ENCODE data around the gene MYO5C.
"Not testable (repeated sequence)": the region's sequence is repeated elsewhere in the genome, so short reads cannot be mapped to it uniquely, and the experiment has no call there.

MYO5C gene

DNA sequence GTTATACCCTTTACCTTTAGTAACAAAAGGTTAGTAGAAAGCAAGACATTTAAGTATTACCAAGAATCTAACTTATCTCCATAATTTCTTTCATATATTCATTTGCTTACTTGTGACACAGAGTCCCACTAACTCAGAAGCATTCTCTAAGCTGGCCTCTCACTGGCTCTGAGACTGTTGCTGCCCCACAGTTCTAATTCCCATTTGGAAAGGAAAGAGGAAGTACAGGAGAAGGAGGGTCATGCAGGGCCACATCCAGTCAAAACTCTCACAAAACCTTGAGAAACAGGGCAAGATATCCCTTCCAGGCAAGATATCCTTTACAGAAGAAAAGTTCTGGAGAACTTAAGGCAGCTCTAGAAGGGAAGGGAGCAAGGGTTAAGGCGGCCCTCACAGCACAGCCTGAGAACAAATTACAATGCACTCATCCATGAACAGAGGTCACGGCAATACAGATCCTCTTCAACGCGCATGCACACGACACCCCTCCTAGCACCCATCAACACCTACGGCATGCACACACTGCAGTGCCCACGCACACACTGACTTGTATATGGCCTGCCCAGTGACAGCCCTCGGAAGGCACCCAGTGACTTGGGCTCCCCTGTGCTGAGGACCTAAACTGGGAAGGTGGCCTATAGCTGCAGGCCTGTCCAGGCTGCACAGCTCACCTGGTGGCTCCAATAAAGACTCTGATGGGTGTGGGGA lies 13.0 kb upstream of the MYO5C start:
- no peak for DNase-seq (ENCODE audit: low read depth in 2 of 2)

DNA sequence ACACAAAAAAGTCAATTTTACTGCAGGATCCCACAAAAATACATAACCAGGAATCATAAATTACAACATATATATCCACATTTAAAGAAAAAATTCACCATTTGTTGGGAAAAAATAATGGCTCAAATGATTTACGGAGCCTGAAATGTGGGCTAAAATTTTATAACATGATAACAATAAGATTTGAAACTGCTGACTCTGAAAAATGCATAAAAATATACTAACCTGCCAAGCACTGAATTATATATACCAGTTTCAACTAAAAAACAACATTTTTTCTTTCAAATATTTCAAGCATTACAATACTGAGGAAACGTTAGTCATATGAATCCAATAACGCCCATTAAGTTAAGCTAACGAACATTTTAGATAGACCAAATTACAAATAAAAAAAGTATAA lies 12.2 kb upstream of the MYO5C start:
- no peak for DNase-seq (ENCODE audit: low read depth in 2 of 2)

DNA sequence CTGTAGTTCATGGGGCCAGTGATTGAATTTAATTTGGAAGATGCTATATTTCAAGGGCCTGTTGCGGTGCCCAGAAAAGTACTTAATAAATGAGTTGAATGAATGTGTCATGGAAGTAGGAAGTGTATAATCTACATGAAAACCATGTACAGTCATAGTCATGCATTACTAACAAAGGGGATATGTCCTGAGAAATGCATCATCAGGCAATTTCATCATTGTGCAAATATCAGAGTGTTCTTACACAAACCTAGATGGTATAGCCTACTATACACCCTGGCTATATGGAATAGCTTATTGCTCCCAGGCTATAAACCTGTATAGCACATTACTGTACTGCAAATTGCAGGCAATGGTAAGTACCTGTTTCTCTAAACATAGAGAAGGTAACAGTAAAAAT lies 10.7 kb upstream of the MYO5C start:
- DNase-seq (ENCODE audit: low read depth in 2 of 2) = peak in 1 of 2 experiments; percentile 2

DNA sequence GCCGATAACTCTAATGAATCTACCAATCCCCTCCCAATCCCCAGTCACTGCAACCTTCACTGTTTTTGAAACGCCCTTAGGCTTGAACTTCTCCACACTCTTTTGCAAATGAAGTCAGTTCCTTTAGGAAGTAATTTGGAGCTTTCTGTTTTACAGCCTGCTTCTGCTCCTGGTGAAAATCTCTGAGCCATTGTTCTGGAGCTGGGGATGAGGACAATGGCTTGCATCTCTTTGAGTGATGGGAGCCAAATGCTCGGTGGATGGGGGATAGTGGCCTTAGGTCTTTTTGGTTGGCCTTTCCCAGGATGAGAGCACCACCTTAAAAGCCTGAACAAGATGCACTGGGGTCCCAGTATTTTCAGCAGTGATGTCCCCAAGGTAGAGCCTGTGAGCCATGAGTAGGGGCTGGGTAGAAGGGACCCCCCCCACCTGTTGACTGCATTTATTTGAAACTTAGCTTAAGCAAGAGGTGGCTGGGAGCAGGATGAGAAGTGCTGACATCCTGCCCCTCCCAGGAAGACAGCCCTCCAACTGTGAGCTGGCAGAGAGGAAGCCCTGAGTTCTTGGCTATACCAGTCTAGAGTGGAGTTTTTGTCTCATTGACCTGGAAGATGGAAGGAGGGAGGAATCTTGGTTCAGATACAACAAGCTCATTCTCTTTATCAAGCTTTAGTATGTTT lies 7.6 kb upstream of the MYO5C start:
- no peak for DNase-seq (ENCODE audit: low read depth in 2 of 2)

DNA sequence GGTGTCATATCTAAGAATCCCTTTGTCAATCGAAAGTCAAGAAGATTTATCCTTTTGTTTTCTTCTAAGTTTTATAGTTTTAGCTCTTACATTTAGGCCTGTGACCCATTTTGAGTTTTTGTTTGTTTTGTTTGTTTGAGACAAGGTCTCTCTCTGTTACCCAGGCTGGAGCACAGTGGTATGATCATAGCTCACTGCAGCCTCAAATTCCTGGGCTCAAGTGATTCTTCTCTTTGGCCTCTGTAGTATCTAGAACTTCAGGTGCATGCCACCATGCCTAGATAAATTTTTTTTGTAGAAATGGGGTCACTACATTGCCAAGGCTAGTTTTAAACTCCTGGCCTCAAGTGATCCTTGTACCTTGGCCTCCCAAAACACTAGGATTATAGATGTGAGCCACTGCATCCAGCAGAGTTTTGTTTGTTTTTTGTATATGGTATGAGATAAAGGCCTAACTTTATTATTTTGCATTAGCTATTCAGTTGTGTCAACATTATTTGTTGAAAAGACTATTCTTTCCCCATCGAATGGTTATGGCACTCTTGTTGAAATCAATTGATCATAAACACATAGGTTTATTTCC lies 5.8 kb upstream of the MYO5C start:
- no peak for DNase-seq (ENCODE audit: low read depth in 2 of 2)

DNA sequence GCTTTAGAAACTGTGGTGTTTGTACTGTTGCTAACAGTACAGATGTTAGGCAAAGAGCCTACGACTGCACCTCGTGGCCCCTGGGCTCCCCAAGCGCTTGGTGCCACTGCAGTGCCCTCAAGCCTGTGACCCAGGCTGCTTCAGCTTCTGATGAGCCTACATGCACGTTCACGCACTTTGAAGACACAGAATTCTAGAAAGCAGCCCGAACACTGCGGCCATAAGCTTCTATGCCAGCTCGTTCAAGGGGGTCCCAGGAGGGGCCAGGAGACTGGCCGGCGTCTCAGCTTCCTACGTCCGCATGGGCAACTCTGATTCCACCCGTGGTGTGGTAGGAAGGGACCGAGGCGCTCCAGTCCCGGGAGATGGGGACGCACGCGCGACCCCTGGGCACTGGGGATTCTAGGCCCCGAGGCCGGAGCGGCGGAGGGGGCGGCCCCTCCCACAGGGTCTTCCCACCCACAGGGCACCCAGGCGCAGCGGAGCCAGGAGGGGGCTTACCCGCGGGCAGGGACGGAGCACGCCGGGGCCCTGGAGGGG lies 653 bp downstream of the MYO5C start:
- no peak for DNase-seq (ENCODE audit: low read depth in 2 of 2)

DNA sequence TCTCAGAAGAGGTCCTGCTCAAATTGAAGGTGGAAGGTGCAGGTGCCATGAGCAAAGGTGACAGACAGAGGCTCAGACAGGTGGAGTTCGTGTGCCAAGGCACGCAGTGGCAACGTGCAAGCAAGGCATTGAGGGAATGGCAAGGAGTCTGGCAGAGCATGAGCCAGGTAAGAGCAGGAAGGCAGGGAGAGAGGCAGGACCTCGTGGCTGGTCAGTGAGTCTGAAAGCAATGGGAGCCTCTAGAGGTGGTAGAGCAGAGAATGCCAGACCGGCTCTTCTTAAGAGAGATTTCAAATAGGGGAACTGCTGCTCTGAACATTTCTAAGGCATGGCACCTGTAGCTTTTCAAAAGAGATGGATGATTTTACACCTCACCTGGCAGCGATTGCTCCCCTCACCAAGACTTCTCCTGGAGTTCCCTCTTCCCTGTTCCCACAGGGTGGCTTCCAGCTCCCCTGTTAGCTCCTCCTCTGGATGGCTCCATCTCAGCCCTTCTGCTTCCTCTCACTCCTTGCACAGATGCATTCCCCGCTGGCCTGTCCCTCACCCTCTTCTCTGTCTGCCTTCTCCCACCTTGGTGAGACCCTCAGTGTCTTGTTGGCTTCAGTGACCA lies 2.7 kb downstream of the MYO5C start:
- DNase-seq (ENCODE audit: low read depth in 2 of 2) = no peak

DNA sequence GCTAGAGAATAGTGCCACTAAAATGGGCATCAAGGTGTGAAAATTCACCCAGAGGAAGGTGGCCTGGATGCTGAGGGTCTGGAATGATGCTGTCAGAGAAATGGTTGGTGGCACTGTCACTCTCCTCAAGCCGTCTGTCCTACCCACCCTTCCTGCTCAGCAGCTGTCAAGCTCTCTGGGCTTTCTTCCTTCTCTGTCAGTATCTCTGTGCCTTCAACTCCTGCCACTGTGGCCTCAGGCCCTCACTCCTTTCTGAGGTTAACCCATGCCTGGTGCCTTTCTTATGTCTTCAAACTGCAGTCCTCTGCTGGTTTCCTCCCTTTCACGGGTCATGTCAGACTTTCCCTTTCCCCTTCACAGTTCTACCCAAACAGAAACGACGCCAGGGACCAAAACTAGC lies 4.4 kb downstream of the MYO5C start:
- no peak for DNase-seq (ENCODE audit: low read depth in 2 of 2)

DNA sequence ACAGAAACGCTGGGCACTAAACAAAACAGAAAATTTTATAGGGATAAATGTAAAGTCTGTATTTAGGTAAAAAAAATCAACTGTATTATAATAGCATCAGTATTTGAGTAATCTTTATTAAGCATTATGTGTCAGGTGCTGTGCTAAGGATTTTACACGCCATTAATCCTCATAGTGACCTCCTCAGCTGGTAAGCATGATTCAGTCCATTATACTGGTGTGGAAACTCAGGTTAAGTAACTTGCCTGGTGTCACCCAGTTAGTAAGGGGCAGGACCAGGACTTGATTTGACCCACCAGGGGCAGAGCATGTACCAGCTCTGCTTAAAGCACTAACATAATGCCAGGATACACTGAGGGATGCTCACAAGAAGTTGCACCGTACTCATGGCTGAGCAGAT lies 4.8 kb downstream of the MYO5C start:
- DNase-seq (ENCODE audit: low read depth in 2 of 2) = no peak

DNA sequence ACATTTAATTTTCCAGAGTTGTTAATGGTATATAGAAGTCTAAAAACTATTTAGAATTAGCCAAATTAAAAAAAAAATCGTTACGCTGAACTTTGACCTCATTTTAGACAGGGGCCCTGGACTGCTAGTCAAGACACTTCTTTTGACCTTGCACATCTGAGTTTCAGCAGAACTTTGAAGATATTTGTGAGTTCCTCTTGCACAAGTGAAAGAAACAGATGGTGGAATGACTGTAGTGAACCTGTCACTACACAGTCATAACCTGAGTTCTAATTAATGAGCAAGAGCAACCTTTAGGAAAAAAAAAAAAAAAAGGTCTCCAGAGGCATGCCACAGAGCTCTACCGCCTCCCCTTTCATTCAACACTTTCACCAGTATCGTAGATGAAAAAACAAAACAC lies 5.3 kb downstream of the MYO5C start:
- DNase-seq (ENCODE audit: low read depth in 2 of 2) = no peak

DNA sequence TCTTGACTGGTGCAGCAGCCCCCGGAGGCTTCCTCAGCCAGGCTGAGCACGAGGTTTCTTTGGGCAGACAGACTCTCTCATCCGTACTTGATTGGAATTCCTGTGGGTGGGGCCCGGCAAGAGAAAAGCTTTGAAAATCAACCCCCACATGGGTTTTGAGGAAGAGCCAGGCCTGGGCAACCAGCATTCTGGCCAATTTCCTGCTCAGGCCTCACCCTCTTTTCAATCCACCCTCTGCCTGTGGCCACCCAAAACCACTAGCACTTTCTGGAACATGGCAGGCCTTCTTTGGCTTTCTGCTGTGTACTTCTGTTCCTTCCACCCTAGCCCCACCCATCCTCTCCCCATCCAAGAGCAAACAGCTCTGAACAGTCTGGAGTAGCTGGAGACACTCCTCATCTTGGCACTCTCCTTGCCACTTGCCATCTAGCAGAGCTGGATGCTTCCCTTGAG lies 5.9 kb downstream of the MYO5C start:
- no peak for DNase-seq (ENCODE audit: low read depth in 2 of 2)

DNA sequence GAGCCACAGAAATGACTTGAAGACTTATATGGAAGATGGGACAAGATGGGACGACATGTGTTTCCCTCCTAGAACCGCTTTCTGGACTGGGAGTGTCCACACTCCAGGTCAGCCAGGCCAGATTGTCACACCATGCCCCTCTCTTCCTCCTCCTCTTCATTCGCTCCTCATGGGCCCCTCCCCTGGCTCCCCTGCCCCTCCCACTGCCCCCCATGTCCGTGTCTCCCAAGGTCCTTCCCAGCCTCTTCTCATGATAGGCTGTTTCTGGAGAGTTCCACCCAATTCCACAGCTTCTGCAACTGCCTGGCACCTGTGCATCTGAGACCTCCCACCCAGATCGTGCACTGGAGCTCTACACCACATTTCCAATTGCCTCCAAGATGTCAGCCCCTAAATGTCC lies 6.6 kb downstream of the MYO5C start:
- DNase-seq (ENCODE audit: low read depth in 2 of 2) = no peak

DNA sequence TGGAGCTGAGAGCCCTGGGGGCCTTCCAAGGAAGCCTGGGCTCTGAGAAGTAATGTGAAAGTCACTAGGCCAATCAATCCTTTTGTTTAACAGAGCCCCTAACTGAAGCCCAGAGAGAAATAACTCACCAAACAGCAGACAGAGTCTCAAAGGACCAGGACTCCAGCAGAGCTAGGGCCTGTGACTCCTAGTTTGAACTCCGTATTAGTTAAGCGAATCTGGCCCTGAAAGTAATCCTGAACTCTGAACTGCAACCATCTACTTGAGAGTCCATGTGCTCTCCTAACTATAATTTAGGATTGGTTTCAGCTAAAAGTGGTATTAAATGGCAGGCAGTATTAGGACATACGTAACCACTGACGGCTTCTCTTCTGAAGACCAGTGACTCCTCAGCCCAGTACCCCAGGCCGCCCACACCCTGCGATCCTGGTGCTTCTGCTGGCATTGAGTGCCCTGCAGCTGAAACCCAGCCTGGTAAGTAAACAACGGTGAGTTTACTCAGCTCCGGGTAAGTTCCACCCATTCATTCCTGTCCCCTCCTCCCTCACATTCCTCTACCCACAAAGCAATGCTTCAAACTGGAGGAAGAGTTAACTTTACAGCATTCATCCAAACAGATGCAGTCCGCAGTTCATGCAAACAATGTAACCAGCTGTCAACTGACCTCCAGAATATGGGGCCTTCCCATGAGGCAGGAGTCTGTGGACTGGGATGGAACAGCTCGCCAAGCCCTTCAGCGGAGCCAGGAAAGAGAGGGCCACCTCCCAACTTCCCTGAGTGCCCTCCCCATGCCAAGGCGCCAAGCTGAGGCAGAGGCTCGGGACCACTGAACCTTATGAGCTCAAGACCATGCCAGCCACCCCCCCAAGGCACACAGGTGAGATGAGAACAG lies 7.3 kb downstream of the MYO5C start:
- DNase-seq (ENCODE audit: low read depth in 2 of 2) = no peak

DNA sequence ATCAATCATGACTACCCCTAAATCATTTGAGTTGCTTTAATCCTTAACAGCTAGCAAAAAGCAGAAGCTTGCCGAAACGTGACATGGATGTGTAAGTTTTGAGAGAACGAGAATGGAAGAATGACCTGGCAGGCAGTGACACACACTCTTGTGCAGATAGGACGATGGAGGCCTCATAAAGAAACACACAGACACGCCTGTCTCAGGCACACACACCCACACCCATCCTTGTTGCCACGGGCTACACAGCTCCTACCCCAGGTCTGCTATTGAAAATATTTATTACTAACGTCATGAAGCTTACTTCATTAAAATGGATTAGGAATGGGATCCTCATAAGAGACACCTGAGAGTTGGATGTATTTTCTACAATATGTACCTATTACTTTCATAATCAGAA lies 8.5 kb downstream of the MYO5C start:
- no peak for DNase-seq (ENCODE audit: low read depth in 2 of 2)

DNA sequence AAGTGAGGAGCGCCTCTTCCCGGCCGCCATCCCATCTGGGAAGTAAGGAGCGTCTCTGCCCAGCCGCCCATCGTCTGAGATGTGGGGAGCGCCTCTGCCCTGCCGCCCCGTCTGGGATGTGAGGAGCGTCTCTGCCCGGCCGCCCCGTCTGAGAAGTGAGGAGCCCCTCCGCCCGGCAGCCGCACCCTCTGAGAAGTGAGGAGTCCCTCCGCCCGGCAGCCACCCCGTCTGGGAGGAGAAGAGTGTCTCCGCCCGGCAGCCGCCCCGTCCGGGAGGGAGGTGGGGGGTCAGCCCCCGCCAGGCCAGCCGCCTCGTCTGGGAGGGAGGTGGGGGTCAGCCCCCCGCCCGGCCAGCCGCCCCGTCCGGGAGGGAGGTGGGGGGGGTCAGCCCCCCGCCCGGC lies 9.7 kb downstream of the MYO5C start:
- not testable (repeated sequence) for DNase-seq (ENCODE audit: low read depth in 2 of 2)

DNA sequence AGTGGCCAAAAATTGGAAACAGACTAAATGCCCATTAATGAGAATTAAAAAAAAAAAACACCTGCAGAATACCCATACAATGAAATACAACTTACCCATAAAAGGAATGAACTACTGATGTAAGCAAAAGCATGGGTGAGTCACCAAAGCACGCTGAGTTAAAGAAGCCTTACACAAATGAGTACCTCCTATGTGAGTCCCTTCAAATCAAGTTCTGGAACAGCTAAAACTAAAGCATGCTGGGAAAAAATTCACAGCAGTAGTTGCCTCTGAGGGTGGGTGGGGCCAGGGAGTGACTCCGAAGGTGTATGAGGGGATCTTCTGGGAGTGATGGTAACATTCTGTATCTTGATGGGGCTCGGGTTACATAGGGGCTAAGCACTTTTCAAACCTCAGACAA lies 11.4 kb downstream of the MYO5C start:
- DNase-seq (ENCODE audit: low read depth in 2 of 2) = no peak

DNA sequence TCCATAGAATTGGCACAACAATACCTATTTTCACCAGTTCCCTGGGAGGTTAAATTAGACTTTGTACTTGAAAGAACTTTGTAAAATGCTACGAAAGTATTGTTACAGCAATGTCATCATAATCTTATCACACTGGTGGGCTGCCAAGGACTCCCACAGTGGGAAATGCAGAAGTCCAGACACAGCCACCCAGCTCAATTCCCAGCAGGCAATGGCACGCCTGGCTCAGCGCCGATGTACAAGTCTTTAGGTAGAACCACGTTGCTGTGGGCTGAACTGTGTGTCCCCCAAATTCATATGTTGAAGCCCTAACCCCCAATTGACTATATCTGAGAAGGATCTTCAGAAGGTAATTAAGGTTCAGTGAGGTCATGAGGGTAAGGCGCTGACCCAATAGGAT lies 12.3 kb downstream of the MYO5C start:
- no peak for DNase-seq (ENCODE audit: low read depth in 2 of 2)

DNA sequence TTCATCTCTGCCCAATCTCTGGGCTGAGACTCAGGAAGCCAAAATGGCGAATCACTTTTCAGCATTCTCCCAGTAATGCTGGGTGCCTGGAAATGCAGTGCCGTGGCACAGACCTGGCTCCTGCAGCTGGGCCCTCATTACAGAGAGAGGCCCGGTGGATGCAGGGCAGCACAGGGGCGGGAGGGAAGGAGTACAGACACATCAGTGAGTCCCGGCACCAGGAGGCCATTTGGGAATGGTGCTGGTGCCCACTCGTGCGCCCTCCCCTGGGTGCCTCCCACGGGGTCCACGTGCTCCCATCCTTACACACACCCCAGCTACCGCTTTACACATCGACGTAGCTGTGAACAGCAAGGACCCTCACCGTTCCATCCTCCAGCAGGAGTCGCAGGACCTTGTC lies 13.2 kb downstream of the MYO5C start:
- DNase-seq (ENCODE audit: low read depth in 2 of 2) = no peak

DNA sequence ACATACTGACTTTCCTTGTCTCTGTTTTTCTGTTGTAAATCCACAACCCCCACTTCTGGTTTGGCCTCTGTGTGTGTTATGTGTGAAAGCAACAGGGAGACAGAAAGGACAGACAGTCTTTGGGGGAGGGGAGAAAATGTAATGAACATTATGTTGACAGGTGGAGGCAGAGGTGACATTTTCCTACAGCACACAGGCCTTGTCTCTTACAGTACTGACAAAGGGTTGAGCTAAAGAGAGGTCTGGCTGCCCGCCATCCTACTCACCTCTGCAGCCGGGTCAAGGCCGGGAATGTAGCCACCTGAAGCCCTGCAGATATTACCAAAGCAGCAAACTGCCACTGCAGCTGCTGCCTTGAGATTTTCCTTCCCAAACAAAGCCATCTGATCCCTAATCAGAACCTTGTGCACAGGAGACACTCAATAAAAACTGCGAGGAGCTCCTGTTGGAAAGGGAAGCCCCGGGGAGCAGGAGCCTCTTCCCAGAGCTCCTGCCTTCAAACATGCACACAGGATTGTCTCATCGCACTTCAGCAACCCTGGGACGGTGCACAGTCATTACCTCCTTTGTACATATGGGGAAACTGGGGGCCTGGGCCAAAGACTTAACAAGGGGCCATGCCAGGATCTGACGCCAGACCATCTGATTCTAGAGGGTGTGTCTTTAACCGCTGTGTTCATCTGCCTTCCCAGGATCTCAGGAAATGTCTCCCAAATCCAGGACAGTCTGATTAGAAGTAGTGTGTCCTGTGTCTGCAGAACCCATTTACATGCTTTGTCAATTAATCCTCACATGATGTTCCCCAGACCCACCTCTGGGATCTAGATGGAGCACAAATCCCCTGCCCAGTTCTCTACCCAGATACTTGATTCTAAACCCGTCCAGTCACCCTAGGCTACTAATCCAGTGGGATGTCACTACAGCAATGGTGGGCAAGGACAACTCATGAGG lies 14.2 kb downstream of the MYO5C start:
- no peak for DNase-seq (ENCODE audit: low read depth in 2 of 2)

DNA sequence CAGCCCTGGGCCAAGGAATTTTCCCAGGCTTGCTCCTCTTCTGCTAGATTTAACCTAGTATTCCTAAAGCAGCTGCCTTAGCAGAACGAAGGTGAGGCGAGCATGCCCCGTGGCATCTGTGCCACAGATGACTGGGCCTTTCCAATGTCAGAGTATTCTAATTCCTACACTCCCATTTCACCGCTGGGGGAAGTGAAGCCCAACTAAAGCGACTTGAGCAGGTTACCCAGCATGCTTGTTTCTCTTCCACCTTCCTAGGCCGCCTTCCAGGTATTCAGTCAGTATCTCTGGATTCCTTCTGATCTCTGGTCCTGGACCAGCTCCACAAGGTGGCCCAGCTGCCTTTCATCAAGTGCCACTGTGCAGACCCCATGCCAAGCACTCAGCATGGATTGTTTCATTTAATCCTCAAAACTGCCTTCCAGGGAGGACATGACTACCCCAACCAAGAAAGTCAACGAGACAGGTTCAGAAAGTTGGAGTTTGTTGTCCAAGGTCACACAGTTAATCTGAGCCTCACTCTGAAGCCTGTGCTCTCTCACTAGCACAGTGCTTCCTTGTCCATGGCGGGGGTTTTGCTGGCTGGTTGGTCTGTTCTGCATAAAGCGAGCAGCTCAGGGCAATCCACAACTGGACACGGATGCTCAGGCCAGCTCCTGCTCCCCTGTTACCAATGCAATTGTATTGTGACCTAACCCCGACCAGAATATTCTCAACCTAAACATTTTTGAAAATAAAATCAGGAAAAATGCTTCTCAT lies 15.1 kb downstream of the MYO5C start:
- no peak for DNase-seq (ENCODE audit: low read depth in 2 of 2)

All from fibroblast of skin of left biceps (primary cell).